NK-92 (cell line): ENCODE data around the gene DIP2C.
"Not testable (repeated sequence)": the region's sequence is repeated elsewhere in the genome, so short reads cannot be mapped to it uniquely, and the experiment has no call there.

Source experiments
- DNase-seq: peaks from one replicate; lab custom pipeline; 2025; ENCODE audit not compliant: unreplicated experiment; lab: John Stamatoyannopoulos, UW

Gene DIP2C

DNA sequence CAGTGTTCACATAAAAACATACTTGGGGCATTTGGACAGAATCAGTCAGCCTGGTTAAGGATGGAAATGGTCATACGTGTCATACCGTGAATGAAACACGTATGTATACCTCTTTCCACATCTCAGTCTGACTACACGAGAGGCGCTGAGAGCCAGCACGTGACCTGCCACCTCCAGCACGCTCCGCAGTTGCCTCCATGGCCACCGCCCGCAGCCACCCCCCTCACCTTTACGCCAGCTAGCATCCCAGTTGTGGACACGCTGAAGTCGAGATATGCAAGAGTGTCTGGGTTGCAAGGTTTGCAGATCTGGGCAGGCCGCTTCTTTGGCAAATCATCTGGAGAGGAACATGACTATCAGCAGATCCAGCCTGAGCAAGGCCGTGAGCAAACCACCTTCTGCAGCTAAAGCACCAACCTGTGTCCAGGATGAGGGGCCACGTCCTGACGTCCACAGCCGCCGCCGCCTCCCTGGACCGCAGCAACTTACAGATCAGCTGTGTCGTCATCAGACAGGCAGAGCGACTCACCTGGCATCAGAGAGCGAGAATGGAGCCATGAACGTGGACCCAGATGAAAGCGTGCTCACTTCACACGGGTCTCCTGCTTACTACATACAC is 344.8 kb downstream of the DIP2C start:
- no peak for DNase-seq

DNA sequence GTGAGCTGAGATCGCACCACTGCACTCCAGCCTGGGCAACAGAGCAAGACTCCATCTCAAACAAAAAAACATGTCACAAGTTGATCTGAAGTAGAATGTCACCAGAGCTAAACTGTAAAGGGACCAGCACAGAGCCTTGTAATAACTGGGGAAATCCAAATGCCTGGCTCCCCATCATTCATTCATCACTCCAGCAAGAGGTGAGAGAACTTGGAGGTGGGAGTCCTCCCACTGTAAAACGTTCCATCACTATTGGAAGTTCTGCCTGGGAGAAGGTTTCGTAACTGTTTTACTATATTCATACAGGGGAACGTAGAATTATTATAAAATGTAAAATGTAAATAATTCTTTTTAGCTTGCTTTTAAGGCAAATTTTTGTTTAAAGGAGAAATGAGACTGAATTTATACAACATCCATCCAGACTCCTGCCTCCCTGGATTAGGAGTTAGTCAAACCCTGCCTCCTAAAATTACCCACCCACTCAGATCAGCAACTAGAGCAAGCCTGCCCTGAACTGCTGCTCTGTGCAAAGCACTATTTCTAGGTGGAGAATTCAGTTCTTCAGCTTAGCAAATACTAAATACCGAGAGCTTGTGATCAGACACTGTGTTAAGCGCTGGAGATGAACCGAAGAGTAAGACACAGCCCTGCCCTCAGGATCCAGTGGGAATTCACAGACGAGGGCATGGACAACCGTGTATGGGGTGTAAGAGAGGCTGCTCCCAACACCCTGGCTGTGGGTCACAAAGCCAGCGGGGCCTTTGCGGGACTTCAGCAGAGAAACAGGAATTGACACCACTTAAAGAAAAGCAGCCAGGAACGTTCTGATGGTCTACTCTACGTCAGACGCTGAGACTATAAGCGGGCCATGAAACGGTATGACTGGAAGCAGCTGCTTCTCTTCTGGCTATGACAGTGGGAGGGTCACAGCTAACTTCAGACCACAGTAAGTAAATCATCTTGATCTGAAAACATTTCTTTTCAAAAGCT is 345.9 kb downstream of the DIP2C start:
- no peak for DNase-seq

DNA sequence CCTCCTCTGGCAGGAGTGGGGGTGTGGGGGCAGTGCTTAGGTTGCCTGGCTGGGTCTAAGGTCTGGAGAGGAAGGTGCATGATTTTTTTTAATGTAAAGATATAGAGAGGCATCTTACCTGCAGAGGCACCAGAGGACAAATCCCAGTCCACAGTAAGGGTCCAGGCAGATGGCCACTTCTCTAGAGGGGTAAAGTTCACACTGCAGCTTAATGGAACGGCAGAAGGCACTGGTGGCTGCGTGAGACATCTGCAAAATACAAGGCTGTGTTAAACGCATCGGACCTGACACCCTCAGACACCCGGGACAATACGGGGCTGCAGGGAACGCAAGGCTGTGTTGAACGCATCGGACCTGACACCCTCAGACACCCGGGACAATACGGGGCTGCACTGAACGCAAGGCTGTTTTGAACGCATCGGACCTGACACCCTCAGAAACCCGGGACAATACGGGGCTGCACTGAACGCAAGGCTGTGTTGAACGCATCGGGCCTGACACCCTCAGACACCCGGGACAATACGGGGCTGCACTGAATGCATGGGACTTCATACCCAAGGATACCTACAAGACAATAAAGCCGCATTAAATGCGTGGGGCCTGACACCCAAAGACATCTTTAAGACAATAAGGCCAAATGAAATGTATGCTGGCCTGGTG is 348.3 kb downstream of the DIP2C start:
- no peak for DNase-seq

DNA sequence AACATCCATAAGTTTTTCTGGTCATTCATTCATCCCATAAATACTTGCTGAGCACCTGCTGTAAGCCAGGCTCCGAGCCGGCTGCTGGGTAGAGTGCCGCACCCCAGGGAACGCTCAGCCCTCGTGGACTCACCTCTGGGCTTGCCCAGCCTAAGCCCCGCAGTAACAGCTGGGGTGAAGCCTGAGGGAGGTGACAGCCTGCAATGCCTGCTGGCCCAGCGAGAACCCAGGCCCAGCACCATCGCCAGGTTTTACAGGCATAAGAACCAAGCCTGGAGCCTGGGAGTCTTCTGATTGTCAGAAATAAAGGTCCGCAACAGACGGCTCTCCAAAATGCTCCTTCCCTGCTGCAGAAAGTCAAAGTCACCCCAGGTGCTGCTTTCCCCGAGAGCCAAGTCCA is 348.8 kb downstream of the DIP2C start:
- no peak for DNase-seq

DNA sequence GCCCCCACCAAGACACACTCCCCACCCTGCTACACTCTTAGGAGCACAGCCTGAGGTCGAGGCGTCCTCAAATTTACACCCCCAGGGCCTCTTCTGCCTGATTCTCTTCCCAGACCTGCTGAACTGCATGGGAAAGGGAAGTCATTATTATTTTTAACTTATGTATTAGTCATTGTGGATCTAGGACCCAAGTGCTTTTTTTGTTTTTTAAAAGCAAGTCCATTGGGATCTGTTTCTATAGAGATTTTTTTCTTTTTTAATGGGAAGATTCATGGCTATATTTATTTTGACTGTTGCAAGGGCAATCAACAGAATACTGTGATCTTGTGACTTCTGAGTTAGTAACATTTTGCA is 350.5 kb downstream of the DIP2C start:
- DNase-seq, result no peak

DNA sequence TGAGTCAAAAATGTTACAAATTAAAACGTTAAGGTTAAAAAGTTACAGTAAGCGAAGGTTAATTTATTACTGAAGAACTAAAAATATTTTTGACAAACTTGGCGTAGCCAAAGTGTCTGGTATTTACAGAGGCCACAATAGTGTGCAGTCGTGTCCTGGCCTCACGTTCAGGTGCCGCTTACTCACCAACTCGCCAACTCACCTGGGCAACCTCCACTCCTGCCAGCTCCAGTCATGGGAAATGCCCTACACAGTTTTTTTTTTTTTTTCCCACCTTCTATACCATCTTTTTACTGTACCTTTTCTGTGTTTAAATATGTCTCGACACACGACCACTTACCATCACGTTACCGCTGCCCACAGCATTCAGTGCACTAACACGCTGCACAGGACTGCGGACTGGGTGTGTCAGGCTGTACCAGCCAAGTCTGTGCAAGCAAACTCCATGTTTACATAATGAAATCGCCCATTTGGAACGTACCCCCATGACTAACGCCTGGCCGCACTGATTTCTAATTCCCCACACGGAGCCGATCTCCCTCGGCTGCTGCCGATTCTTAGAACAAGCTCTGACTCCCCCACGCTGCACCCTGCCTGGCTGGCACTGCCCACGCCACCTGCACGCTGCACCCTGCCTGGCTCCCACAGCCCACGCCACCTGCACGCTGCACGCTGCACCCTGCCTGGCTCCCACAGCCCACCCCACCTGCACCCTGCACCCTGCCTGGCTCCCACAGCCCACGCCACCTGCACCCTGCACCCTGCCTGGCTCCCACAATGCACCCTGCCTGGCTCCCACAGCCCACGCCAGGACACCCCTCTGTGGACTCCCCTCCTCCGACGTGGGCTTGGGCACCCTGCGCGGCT is 351.1 kb downstream of the DIP2C start:
- DNase-seq, result no peak

DNA sequence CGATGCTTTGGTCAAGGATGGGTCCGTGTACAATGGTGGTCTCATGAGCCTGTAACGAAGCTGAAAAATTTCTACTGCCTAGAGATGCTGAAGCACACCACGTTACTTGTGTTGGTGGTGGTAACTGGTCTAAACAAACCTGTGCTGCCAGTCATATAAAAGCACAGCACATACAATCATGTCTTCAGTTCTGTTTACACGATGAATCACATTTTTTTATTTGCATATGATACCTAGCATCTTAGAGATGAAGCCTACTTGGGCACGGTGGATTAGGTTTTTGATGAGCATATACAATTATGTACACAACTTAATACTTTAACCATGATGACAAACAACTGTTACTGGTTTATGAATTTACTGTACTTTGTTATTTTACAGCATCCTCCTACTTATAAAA is 353.2 kb downstream of the DIP2C start:
- DNase-seq, result no peak

DNA sequence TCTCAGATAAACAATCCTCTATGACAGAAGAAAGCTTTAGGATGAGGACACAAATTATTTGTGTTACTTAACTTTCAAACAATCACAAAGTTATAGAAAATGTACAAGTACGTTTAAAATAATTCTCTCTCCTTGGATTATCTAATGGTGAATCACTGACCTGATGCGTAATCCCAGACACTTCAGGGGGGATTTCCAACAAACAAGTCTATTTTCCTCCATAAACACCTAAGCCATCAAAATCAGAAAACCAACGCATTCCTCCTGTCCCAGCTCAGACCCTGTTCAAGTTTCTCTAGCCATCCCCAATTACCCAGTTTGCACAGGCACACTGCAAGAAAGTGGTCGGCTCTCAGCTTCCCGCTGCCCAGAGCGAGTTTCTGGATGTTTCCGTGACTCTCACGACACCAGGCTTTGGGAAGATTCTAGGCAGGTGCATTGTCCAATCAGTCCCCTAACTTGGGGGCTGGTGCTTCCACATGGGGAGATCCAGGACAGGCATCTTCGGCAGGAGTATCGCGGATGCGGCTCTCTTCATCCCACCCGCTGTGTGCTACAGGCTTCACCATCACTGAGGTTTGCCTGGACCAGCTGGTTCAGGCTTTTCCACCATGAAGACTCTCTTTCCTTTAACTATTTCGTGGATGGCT is 354.2 kb downstream of the DIP2C start:
- DNase-seq, result no peak

DNA sequence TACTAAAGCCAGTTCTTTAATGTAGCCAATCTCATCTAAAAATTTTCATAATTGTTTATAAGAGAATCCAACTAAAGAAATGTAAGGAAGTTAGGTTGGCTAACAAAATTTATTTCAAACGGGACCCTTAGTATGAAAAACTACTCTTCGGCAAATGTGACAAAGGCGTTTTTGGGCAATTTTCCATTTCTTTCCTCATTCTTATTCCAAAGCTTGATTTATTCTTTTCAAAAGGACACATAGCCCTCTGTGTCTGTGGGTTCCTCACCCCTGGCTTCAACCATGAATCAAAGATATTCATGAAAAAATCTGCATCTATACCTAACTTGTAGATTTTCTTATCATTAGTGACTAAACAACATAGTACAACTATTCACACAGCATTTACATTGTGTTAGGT is 358.3 kb downstream of the DIP2C start:
- no peak for DNase-seq

DNA sequence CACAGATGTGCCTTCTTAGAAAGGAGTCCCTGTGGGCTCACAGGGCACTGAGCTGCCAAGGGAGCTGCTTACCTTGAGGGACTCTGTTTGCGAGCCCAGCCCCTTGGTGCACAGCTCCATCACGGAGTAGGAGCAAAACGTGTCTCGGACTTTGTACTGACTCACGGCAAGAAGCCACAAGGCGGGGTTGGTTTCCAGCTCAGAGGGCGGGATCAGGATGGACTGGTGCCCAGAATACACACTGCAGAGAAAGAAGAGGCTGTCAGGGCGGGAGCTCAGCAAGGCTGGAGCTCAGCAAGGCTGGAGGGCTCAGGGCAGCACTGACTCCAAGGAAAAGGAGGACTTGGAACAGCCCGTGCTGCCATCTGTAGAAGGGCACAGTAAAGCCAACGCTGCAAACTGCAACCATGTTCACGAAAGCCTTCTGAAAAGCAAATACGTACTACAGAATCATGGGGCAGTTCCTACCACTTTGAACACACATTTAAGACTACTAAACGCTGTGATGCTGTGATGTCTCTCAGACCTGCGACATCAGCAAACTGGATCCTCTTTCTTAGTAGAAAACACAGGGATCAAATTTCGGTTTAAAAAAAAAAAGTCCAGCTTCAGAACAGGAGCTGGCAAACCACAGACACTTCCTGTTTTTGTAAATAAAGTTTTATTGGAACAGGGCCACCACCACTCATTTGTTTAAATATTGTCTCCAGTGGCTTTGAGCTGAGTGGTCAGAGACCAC is 359.9 kb downstream of the DIP2C start:
- no peak for DNase-seq

DNA sequence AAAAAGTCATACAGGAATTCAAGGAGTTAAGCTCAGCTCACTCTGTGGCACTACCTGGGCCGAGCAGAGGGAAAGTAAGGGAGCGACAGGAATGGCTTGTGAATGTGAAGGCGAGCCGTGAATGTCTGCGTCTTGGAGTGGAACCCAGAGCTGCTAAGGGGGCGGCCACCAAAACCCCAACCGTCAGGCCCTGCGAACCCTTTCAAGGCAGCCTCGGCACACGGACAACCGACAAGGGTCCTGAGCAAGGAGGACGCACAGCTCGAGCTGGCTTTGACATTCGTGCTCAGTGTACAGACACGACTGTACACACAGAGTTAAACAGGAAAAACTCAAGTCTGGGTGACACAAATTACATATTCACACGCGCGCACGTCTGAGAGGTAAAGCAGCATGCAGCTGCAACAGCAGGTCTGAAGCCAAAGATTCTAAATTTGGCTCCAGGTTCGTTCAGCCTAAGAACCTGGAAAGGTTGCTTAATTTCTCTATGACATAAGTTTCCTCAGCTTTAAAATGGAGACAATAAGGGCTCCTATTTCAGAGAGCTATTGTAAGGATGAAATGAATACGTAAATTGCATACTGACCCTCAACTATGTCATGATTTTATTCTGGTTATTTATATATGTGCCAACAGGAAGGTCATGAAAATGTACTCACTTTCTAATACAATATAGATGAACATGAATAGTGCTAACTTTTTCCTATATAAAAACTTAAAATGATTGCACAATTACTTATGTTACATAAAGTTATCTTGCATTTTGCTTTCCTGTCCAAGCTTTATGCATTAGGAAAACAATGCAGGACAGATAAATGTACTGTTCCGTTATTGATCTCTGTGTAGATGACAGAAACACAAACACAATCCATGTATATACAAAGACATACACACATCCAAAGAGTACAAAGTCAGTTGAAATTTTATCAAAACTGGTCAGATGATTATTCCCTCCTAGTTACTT is 361.3 kb downstream of the DIP2C start:
- DNase-seq, result no peak

DNA sequence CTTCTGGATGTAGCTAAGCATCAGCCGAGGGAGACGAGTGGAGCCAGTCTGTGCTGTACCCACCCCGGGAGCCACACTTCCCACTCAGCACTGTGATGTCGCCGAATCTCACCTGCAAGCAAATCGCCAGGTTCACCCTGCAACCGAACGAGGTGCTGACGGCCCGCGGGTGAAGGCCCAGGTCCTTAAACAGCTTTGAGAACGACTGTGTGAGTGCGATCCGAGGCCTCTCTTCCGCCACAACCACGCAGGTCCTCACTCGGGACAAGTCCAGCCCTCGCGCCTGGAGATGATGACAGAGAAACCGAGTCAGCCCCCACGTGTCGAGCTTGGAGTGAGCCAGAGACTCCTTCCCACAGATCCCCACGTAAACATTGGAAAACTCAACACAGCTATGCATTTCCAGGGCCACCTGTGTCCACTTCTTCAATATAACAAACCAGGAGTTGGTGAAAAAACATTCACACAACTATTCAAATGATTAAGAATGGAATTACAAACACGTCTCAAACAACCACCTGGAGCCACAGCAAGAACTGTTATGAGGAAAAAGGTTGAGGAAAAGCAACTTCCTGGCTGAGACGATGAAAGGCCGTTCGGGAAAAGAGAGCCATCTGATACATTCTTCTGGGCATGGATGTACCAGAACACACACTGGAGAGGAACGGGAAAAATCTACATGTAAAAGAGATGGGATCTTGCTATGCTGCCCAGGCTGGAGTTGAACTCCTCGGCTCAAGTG is 362.4 kb downstream of the DIP2C start:
- no peak for DNase-seq

DNA sequence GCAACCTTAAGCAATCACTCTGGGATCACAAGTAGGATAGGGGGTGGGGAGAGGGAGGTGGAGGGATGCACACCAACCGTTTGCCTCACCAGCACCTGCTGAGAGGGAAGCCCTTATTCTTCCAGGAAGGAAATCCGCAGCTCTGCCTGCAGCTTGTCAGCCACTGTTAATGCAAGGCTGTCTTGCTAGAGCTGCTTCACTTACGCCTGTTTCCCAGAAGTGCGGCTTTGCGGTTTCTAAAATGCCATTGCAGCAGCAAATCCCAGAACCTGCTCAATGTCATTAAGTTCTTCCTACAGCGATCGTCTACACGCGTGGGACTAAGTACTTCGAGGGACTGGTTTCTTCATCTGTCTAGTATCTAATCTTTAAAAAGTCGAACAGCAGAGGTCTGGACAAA is 363.1 kb downstream of the DIP2C start:
- DNase-seq, result no peak

DNA sequence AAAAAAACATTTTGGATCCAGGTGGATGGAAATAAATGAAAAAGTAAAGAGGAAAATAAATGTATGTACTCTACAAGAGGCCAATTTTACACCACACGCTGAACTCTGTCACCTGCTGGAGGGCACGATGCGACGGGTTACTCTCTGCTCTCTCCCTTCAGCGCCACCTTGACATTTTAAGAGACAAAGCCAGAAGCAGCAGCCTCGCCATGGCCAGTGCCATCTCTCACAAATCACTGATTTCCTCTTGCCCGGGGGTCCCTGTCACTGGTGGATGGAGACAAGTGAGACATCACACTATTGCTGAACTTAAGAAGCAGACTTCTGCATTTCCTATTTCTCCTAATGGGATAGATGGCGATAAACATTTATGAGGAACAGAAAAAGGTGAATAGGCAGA is 364.2 kb downstream of the DIP2C start:
- no peak for DNase-seq

DNA sequence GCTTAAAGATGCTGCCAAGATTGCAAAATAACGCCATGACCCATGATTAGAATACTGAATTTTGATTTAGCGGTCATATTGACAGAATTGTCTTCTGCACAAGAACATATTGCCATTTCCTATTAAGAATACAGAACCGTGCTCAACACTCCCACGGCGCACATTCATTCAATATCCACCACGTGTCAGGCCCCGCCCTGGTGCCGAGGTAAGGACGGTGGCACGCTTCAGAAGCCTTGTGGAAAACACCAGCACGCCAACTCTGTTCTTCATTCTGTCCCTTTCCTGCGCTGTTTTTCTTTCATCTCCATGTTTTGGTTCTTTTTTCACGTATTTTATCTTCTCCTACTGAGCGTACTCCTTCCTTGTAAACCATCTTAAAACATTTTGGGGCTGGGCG is 364.9 kb downstream of the DIP2C start:
- DNase-seq, result no peak

DNA sequence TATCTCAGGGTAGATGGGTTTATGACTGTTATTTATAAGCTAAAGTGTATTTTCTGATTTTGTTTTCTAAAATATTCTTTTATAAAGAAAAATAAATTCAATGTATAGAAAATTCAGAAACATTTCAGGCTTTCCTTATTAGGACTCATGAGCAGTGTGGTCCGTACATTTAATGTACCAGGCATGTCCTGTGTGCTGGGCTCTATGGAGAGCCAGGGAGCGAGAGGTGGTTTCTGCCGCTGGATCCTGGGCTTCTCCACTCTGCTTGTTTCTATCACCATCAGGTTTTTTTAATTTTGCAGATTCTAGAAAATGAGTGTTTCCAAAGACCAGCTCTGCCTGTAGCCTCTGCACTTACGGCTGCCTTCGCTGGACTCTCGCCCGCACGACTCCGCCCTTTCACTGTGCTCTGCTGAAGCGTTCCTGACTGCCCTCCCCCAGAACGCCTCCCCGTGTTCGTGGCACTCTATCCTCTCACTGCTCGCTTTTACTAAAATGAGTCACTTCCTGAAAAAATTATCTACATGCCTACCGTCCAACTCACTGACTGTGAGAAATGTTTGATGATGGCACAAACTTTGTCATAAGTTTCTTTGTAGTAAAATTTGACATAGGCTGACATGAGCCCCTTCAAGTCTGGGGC is 365.7 kb downstream of the DIP2C start:
- DNase-seq, result no peak

DNA sequence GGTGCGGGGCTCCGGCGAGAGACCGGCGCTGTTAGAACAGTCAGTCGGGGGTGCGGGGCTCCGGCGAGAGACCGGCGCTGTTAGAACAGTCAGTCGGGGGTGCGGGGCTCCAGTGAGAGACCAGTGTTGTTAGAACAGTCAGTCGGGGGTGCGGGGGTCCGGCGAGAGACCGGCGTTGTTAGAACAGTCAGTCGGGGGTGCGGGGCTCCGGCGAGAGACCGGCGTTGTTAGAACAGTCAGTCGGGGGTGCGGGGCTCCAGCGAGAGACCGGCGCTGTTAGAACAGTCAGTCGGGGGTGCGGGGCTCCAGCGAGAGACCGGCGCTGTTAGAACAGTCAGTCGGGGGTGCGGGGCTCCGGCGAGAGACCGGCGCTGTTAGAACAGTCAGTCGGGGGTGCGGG is 366.4 kb downstream of the DIP2C start:
- not testable (repeated sequence) for DNase-seq

DNA sequence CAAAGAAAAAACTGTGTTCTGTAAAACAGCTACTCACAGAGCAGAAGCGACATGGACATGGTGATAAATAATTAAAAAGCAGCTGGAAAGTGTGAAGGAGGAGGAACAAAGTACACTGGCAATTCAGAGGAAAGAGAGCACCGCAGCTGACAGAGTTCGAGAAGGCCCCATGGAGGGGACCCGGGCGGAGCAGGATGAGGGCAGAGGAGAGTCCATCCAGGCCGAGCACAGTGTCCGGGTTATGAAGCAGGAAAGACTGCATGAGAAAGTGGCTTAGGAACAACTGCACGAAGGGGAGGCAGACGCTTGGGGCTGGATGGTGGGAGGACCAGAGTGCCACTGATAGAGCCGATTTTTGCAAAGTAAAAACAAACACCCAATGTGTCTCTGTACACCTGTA is 368.7 kb downstream of the DIP2C start:
- DNase-seq, result no peak
